RWPE2 (cell line): Measurements from ENCODE around the gene PCDHGA1.

Experiments
- ATAC-seq: fragments of 200-7000 bp; cut with Tn5 transposase; 3 replicates; pipeline ENCODE4 v1.9.1; 2021; ENCODE audit warnings: low read depth
- DNase-seq: peaks from one replicate; pipeline ENCODE4 v3.0.0-alpha.2; 2020; ENCODE audit warnings: low spot score
- H3K27ac ChIP-seq: fragments of 450-650 bp; 2 replicates; pipeline ENCODE4 v1.5.1; 2017; ENCODE audit warnings: mild to moderate bottlenecking; ENCODE audit not compliant: poor library complexity, severe bottlenecking
- H3K27me3 ChIP-seq: fragments of 250-450 bp; sonication (Bioruptor Pico); 2 replicates; pipeline ENCODE4 v1.5.1; 2021; ENCODE audit warnings: mild to moderate bottlenecking, moderate library complexity; ENCODE audit not compliant: insufficient read depth, poor library complexity, severe bottlenecking
- H3K36me3 ChIP-seq: fragments of 250-450 bp; sonication (Bioruptor Pico); 2 replicates; pipeline ENCODE4 v1.5.1; 2020; ENCODE audit warnings: low read depth, mild to moderate bottlenecking, moderate library complexity
- H3K4me1 ChIP-seq: fragments of 250-450 bp; sonication (Bioruptor Pico); 2 replicates; pipeline ENCODE4 v1.5.1; 2021; ENCODE audit warnings: mild to moderate bottlenecking, moderate library complexity; ENCODE audit not compliant: insufficient read depth, poor library complexity, severe bottlenecking
- H3K4me3 ChIP-seq: fragments of 250-450 bp; sonication (Bioruptor Pico); 2 replicates; pipeline ENCODE4 v1.5.1; 2021; ENCODE audit warnings: mild to moderate bottlenecking, moderate library complexity; ENCODE audit not compliant: severe bottlenecking
- H3K9me3 ChIP-seq: fragments of 250-450 bp; sonication (Bioruptor Pico); 2 replicates; pipeline ENCODE4 v1.5.1; 2021; ENCODE audit warnings: mild to moderate bottlenecking, moderate library complexity; ENCODE audit not compliant: severe bottlenecking
- CTCF ChIP-seq: fragments of 450-650 bp; IDR thresholded peaks from one replicate; pipeline ENCODE4 v1.5.1; 2017; ENCODE audit warnings: mild to moderate bottlenecking, moderate library complexity; ENCODE audit not compliant: poor library complexity, severe bottlenecking

Gene PCDHGA1

GRCh38 chr5:141488591-141489561, 158.6 kb downstream of the PCDHGA1 start, which contains the start of gene PCDHGC5:
TSS of gene PCDHGC5 (plus strand) at chr5:141489081. CDS start at chr5:141489241, 160 bp downstream.
- Histone ChIP-seq H3K27ac (peak within 1 kb of the TSS; percentile 71), H3K4me3 (no peak within 1 kb of the TSS), H3K36me3 (no peaks in the 10 kb centered on the region; the same call in 1 of the 2 replicates), H3K9me3 (no peaks in the 10 kb centered on the region), H3K4me1 (peaks cover 24% of the 10 kb centered on the region), H3K27me3 (no peaks in the 10 kb centered on the region)
- DNase-seq (no peak), ATAC-seq (peak; percentile 80)
- no peak for TF ChIP-seq CTCF

- H3K9me3 ChIP-seq = no peaks in the 10 kb centered on the region
- TF ChIP-seq CTCF = no peak
- no peak for DNase-seq
- H3K4me3 ChIP-seq = no peak overlapping the region
- H3K4me1 ChIP-seq = peaks cover 22% of the 10 kb centered on the region
- H3K27me3 ChIP-seq = no peaks in the 10 kb centered on the region
- no peak for ATAC-seq
- H3K27ac ChIP-seq = peak overlapping the region; percentile 71
- no peaks in the 10 kb centered on the region; the same call in 1 of the 2 replicates for H3K36me3 ChIP-seq
Measured at GRCh38 chr5:141489841-141490240, 159.5 kb downstream of the PCDHGA1 start.

GRCh38 chr5:141490271-141490670, 160.0 kb downstream of the PCDHGA1 start:
- no peak for ATAC-seq
- no peaks in the 10 kb centered on the region; the same call in 1 of the 2 replicates for H3K36me3 ChIP-seq
- H3K4me1 ChIP-seq = peaks cover 22% of the 10 kb centered on the region

GRCh38 chr5:141490771-141491170, 160.5 kb downstream of the PCDHGA1 start:
- H3K27me3 ChIP-seq = no peaks in the 10 kb centered on the region
- no peak for DNase-seq
- no peak for ATAC-seq
- peaks cover 22% of the 10 kb centered on the region for H3K4me1 ChIP-seq
- H3K36me3 ChIP-seq = no peaks in the 10 kb centered on the region
- H3K27ac ChIP-seq = no peak overlapping the region
- TF ChIP-seq CTCF = no peak
- H3K4me3 ChIP-seq = no peak overlapping the region
- no peaks in the 10 kb centered on the region for H3K9me3 ChIP-seq

More at GRCh38 chr5:141490271-141490670, 160.0 kb downstream of the PCDHGA1 start:
- Histone ChIP-seq H3K27me3 (no peaks in the 10 kb centered on the region), H3K27ac (no peak overlapping the region), H3K9me3 (no peaks in the 10 kb centered on the region), H3K4me3 (no peak overlapping the region)
- TF ChIP-seq CTCF = no peak
- DNase-seq = no peak
